Measurements from ENCODE around the gene IGFL3. TPM values are rescaled to one million over a fixed set of nuclear protein-coding genes. Genes with fewer than 3 reads are reported as not detected.
"Not testable (repeated sequence)": the region's sequence is repeated elsewhere in the genome, so short reads cannot be mapped to it uniquely, and the experiment has no call there.

Gene IGFL3
- total RNA-seq, 1 experiment from 2014 or later, result not detected

- no peak for DNase-seq (ENCODE audit: low read depth)
These were observed 959 bp upstream of the IGFL3 start for GRCh38 chr19:46125447-46125846.

GRCh38 chr19:46118136-46118535 lies 6.4 kb downstream of the IGFL3 start:
- no peak for DNase-seq (ENCODE audit: low read depth)

- DNase-seq (ENCODE audit: low read depth), result peak; percentile 8
These were observed 8.4 kb downstream of the IGFL3 start for GRCh38 chr19:46116121-46116520.

- peak; percentile 89 for DNase-seq (ENCODE audit: low read depth)
These were observed 8.9 kb downstream of the IGFL3 start for GRCh38 chr19:46115396-46116106.

- no peak for DNase-seq (ENCODE audit: low read depth)
These were observed 10.8 kb downstream of the IGFL3 start for GRCh38 chr19:46113726-46114125.

GRCh38 chr19:46112527-46112926 lies 12.0 kb downstream of the IGFL3 start:
- DNase-seq (ENCODE audit: low read depth), result no peak

- DNase-seq (ENCODE audit: low read depth), result no peak
These were observed 13.1 kb downstream of the IGFL3 start for GRCh38 chr19:46111376-46111775.

GRCh38 chr19:46109876-46110275 lies 14.6 kb downstream of the IGFL3 start:
- no peak for DNase-seq (ENCODE audit: low read depth)

- peak; percentile 43 for DNase-seq (ENCODE audit: low read depth)
These were observed 17.1 kb downstream of the IGFL3 start for GRCh38 chr19:46107371-46107770.

- DNase-seq (ENCODE audit: low read depth), result not testable (repeated sequence)
These were observed 22.2 kb downstream of the IGFL3 start for GRCh38 chr19:46102333-46102732.

- no peak for DNase-seq (ENCODE audit: low read depth)
These were observed 23.2 kb downstream of the IGFL3 start for GRCh38 chr19:46101293-46101692.

- DNase-seq (ENCODE audit: low read depth), result no peak
These were observed 24.1 kb downstream of the IGFL3 start for GRCh38 chr19:46100344-46100743.

- no peak for DNase-seq (ENCODE audit: low read depth)
These were observed 34.0 kb downstream of the IGFL3 start for GRCh38 chr19:46090444-46090843.

GRCh38 chr19:46089432-46089831 lies 35.1 kb downstream of the IGFL3 start:
- DNase-seq (ENCODE audit: low read depth), result no peak

- DNase-seq (ENCODE audit: low read depth), result no peak
These were observed 36.4 kb downstream of the IGFL3 start for GRCh38 chr19:46088101-46088500.

GRCh38 chr19:46085888-46086287 lies 38.6 kb downstream of the IGFL3 start:
- DNase-seq (ENCODE audit: low read depth), result no peak

GRCh38 chr19:46082728-46083050 lies 41.8 kb downstream of the IGFL3 start:
- DNase-seq (ENCODE audit: low read depth), result peak; percentile 27

GRCh38 chr19:46081928-46082727 lies 42.4 kb downstream of the IGFL3 start:
- DNase-seq (ENCODE audit: low read depth), result peak; percentile 65

GRCh38 chr19:46080561-46080960 lies 43.9 kb downstream of the IGFL3 start:
- DNase-seq (ENCODE audit: low read depth), result peak; percentile 98

- peak; percentile 51 for DNase-seq (ENCODE audit: low read depth)
These were observed 44.9 kb downstream of the IGFL3 start for GRCh38 chr19:46079576-46079975.

- peak; percentile 52 for DNase-seq (ENCODE audit: low read depth)
These were observed 45.7 kb downstream of the IGFL3 start for GRCh38 chr19:46078573-46079332.

- DNase-seq (ENCODE audit: low read depth), result no peak
These were observed 46.7 kb downstream of the IGFL3 start for GRCh38 chr19:46077815-46078167.

All from RPMI7951 (cell line).